HS-27A (cell line): ENCODE data around the gene MACROD2.

Source experiments
- DNase-seq: peaks from one replicate; pipeline ENCODE4 v3.0.0-alpha.2; 2012; ENCODE audit warnings: low read depth, missing footprints

MACROD2 gene

DNA sequence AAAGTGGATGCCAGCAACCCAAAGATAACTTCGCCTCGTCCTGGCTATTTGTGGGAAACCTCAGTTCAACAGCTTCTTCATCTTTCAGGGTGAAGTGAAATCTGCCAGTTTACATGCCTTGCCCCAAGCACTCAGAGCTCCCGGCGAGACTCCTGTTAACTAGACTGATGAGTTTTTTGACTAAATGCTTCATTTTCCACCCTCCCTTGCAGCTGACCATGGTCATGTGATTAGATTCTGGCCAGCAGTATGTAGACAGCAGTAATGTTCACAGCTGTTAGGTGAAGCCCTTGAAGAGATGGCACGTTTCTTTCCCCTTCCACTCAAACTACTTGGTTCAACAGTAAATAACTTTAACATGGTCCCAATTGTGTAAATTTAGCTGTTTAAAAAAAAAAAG is 1060.9 kb downstream of the MACROD2 start:
- DNase-seq: no peak

DNA sequence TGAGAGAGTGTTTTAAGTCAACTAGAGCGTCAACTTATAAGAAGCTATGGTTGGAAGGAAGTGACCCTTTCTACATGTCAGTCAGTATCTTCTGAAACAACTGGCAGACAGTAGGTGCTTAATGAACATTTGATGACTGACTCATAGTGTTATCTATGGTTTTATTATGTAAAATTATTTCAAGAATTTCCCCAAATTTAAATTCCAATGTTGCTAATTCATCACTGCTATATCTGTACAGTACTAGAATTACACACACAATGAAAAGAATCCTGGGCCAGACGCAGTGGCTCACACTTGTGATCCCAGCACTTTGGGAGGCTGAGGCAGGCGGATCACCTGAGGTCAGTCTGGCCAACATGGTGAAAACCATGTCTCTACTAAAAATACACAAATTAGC is 1063.5 kb downstream of the MACROD2 start:
- peak; percentile 5 for DNase-seq

DNA sequence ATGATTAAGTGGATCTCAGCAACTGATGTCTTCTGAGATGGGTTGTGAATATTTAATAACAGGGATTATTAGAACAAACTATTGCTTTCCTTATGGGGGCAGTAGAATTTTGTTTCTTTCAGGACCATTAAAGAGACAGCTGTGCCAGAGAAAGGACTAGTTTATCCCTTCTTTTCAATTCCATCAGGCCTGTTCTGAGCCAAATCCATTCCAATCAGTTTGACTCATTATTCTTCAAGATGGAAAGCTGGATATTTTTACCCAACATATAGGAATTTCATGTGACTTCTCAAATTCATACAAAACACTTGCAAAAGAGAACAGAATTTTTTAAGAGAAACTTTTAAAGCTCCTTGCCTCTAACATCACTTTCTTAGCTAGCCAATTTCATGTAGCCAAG is 1064.1 kb downstream of the MACROD2 start:
- no peak for DNase-seq

DNA sequence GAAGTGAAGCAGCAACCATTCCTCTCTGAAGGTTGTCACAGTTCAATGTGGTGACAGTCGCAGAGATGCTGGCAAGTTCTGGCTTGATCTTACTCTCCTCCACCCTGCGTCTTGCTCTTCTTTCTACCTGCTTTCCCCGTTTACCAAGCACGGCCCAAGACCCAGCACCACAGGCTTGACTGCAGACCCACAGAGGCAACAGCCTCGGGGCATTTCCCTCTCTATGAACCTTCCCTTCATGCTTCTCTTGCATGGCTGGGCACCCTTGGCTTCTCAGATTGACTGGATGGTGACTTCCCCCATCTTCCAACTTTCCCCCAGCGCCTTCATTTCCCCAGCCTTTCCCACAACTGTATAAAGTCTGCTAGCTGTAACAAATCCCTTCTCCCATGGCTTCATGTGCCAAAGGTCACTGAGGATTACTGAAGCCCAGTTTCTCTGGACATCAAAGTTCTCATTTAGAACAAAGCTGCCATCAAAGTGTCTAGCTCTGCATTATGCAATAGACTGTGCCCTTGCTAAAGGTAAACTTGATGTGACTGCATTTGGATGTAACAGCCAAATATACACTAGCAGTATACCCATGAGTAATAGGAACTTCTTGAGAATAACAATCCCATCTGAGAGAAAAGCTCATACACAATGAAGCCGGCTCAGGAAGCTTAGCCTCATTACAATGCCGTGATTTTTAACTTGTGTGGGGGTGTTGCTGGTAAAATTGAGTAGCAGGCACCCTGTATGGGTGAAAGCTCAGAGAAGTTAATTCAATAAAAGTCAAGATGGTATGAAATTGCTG is 1065.1 kb downstream of the MACROD2 start:
- no peak for DNase-seq

DNA sequence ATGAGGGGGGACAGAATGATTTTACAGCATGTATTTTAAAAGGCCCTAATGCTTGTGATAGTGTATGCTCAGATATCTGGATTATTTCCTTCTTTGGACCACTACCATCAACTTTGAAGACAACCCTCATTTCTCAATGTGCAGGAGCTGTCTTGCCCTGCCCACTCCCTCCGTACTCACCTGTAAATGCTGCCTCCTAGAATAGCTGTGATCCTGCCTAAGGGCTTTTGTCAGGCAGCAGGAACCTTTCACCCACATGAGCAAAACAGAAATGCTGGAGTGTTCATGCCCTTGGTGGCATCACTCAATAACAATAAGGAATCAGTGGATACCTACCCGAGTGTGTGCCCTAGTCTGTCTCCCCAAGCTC is 1065.7 kb downstream of the MACROD2 start:
- no peak for DNase-seq

DNA sequence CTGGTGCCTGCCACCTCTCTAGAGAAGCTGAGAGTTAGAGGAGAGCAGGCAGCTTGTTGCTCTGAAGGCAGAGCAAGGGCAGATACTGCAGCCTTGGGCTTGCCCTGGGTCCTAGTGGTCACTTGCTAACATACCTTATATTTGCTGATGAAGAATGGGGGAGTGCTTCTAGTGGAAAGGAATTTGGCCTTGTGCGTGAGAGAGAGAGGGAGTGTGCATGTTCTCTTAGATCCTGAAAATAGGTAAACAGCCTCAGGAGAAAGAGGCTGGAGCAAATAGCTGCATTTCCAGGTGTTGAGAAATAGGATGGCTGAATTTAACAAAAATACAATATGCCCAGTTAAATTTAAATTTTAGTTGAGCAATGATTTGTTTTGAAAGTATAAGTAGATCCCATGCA is 1066.6 kb downstream of the MACROD2 start:
- no peak for DNase-seq

DNA sequence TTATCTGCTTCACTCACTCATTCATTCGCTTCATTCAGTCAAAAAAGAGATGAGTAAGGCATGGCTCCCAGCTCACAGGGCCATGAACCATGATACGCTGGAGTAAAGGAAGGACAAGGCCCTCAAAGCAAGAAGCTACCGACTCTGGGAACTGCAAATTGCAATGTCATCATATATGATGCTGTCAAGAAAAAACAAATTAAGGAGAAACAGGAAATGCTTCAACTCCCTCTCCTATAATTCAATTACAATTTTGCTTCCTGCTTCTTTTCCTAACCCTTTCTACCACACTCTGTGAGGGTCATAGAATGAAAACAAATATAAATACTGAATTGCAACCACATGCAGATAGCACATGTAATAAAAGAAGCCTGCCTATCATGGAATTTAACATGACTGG is 1067.8 kb downstream of the MACROD2 start:
- DNase-seq: no peak

DNA sequence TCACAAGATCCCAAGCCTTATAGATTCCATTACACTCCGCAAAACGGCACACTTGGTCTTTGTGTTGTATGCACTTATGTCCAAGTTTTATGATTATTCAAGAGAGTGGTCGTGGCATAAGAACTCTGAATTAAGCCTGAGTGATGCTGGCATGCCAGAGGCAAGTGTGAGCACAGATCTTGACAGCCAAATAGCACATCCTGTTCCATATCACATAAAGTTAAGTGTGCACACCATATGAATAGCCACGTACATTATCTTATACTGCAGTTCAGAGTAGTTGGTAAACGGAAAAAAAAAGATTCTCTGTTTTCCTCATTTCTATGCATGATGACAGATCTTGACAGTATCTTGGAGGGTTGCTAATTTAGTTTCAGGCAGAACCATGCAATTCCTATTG is 1069.4 kb downstream of the MACROD2 start:
- DNase-seq: no peak

DNA sequence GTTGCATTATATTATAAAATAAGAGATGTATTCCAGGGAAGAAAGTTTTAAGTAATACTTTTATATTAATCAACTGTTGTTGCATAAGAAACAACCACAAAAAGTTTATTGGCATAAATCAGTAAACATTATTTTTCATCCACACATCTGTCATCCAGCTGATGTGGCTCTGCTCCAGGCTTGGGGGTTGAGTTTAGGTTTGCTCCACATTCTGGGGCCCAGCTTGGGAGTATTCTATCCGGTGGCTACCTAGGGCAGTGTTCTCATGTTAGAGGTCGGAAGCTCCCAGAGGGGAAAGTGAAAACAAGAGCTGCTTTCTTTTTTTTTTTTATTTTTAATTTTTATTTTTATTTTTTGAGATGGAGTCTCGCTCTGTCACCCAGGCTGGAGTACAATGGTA is 1070.5 kb downstream of the MACROD2 start:
- no peak for DNase-seq

DNA sequence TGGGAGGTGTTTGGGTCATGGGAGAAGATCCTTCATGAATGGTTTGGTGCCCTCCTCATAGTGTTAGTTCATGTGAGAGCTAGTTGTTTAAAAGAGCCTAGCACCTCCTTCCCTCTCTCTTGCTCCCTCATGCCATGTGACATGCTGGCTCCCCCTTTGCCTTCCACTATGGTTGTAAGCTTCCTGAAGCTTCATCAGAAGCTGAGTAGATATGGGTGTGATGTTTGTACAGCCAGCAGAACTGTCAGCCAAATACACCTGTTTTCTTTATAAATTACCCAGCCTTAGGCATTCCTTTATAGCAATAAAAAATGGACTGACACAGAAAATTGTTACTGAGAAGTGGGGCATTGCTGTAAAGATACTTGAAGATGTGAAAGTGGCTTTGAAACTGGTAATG is 1073.2 kb downstream of the MACROD2 start:
- DNase-seq: no peak

GRCh38 chr20:15069355-15069754 is 1074.0 kb downstream of the MACROD2 start:
- DNase-seq: no peak

DNA sequence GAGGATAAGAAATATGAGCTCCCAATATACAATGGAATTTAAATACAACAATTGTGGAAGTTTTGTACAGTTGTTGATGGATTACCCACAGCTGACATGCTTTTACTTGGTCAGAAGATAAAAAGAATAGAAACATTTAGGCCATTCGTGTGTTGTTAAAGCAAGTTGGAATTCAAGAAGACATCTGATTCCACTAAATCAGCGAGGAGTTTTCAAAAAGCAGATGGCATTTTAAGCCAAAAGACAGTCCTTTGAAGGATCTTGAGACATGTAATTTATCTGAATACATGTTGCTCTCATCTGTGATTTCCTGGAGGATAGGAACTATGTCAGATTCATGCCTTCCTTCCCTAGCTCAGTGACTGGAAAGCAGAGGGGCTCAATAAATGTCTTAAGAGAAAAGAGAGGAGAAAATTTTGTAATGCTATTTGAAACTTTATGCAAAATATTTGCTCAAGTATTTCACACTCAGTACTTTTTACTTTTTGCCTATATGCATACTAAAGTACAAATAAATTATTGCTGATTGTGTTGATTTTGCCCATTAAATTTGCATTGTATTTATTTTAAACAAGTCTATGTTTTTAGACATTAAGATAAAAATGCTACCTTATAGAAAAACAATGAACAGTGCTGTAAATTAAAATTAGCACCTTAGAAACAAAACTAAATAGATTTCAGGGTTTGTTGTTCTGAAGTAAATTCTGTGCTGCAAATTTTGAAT is 1075.9 kb downstream of the MACROD2 start:
- no peak for DNase-seq

DNA sequence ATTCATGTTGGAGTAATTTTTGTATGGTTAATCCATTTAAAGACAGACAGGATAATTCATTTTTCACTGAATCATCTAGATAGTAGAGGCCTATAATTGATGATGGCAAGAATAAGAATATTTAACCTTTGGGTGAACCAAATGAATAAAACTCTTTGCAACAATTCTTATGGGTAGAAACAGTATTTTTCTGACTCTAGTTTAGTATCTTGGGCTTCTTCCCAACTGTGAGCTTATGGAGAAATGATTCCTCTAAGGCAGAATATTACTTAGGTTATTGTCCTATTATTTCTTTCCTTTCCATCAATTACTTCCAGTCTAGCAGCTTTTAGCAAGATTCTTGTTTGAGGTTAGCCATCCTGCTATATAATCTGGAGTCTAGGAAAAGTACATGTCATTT is 1077.0 kb downstream of the MACROD2 start:
- no peak for DNase-seq

DNA sequence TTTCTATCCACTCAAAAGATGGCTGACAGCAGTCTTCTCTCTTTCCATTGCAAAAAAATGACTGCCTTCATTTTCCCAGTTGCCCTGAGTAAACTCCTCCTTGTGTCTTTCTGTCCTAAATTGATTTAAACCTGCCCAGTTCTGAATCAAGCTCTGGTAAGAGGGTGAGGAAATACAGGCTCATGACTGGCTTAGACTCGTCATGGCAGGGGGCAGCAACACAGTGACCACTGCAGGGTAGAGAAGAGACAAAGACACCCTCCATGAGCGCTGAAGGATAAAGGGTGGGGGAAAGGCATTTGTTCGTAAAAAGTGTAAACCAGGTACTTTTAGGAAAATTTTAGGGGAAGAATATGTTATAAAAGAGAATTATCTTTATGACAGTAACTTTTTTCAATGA is 1080.3 kb downstream of the MACROD2 start:
- no peak for DNase-seq

DNA sequence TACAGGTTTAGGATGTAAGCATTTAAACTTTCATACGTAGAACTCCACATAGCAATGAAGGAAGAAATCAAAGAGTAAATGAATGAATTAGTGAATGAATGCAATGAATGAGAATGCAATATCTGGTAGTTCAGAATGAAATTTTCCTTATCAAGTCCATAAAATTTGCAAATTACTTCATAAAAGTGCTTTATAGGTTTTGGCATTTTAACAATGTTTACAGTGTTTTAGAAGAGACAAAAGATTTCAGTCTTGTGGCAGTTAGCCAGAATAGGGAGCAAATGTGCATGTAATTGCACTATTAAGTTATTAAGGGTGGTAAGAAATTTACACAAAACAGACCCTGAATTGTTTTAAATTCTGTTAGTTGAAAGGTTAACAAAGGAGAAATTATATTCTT is 1081.5 kb downstream of the MACROD2 start:
- DNase-seq: no peak

DNA sequence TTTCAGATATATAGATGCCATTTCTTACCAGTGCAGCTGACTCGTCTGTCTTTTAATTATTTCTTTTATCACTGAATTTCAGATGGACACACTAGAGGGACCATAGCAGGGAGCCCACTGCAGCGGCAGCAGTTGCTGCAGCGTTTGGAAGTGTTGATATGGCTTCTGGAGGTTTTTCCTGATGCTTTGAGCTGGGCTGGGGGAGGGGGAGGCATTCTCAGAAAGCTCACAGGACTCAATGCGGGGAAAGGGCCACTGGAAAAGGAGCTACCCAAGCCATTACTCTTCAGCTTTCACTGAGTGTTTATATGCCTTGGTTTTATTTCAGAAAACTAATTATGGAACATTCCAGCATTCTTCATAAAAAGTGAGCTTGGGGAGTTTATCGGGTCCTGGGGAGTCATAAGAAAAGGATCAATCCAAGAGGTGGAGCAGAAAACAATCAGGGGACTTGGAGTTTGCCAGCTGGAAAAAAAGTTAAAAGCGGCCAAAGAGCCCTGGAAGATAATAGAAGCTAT is 1082.5 kb downstream of the MACROD2 start:
- DNase-seq: no peak

DNA sequence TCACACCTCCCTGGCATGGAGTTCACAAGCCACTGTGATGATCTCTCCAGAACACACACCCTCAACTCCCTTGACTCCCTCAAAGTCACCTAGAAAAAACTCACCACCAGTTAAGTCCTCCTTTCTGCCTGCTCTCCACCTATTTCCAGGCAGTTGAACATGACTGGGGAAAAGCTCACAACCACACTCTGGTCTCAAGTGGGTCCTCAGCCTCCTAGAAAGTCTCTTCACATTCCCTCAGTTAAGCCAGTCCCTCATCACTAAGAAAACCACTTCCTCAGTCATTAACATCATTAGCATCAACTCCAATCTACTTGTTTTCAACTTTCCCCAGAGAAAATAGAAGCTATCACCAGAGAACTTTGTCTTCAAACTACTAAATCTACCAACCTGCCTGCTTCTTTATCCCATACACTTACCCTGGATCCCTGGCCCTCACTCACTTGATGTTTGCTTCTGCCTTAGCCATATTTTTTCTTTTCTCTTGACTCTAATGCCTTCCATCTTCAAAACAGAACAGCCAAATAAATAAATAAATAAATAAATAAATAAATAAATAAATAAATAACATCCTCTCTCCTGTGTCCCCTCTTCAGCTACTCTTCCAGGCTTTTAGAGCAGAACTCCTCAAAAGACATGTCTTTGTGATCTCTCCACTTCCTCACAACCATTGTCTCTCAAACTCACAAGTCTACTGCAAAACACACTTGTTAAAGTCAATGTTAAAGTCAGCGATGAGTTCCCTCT is 1084.5 kb downstream of the MACROD2 start:
- no peak for DNase-seq

- DNase-seq: no peak
Measured at GRCh38 chr20:15081261-15081660, 1085.9 kb downstream of the MACROD2 start.

DNA sequence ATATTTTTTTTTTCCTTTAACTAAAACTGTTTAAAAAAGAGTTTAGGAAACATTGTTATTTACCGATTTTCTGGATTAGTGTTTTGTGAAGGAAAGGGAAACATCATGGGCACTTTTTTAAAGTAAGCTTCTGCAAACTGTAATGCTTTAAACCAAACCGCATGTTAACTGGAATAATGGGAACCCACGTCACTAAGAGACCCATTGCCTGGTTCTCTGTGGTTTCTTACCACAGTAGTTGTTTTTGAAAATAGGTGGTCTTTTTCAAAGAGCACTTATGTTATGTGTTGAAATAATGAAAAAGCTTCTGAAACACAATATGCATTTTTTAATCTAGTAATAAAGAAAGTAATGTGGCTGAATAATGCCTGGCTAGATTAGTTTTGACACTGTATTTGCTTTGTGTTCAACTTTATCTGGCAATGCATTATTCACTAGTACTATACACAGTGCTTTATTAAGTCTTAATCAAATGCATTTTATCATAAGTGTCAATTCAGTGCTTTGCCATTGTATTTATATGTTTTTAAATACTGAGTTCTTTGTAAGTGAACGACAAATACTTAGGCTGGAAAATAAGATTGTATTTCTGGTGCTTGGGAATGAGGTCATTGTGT is 1096.2 kb downstream of the MACROD2 start:
- DNase-seq: no peak

GRCh38 chr20:15098351-15098750 is 1103.0 kb downstream of the MACROD2 start:
- DNase-seq: no peak

DNA sequence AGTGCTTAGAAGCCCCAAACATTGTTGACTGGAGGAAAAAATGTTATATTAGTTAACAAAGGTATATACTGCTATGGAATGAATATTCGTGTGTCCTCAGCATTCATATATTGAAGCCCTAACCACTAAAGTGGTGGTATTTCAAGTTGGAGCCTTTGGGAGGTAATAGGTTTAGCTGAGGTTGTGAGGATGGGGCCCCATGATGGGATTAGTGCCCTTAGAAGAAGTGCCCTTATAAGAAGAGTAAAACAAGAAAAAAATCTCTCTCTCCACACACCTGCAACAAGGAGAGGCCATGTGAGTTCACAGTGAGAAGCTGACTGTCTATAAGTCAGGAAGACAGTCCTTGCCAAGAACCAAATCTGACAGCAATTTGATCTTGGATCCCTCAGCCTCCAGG is 1103.8 kb downstream of the MACROD2 start:
- DNase-seq: no peak

DNA sequence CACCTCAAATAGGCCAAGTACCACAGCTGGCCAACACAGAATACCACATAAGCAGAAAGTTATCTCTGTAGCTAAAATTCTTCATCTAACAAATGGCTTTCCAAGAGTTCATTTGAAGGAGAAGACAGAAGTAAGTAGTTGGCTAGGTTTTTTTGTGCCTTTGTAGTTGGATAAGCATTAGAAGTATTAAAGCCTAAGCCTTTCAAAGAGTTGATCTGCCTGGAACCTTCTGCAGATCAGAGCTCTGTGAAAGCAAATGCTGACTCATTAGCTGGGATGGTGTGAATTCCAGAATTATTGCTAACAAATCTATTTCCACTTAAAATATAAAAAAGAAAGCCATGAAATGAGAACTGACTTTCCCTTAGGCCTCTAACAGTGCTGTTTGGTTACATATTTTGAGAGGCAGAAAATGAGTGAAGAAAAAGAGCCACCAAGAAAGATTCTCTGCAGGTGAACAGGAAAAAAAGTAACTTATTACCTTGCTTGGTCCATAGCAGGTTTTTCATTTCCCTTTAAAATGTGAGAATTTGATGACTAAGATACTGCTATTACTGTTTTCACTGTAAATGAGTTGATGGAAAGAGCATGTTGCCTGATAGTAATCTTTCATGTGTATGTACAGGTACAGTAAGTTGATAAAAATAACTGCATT is 1105.3 kb downstream of the MACROD2 start:
- peak; percentile 48 for DNase-seq
